ENCODE measurements around the gene KXD1. TPM values are rescaled to one million over a fixed set of nuclear protein-coding genes. Genes with fewer than 3 reads are reported as not detected.

The KXD1 gene
- polyA plus RNA-seq, 1 donor, result 62.4 TPM

GRCh38 chr19:18574691-18575291, 17.1 kb downstream of the KXD1 start:
- H3K9me3 ChIP-seq (ENCODE audit: control insufficient read depth, low read depth, low read length), result no peaks in the 10 kb centered on the region
- WGBS (ENCODE audit: insufficient coverage, low lambda C conversion rate), result 93% methylated on average over 3 of the region's 18 CpGs
- H3K4me1 ChIP-seq (ENCODE audit: control insufficient read depth, insufficient read depth, low read length), result peaks cover 11% of the 10 kb centered on the region
- H3K27ac ChIP-seq (ENCODE audit: low read length), result no peak overlapping the region
- peaks cover 42% of the 10 kb centered on the region for H3K36me3 ChIP-seq (ENCODE audit: control insufficient read depth, insufficient read depth, low read length)
- DNase-seq, result no peak
- no peaks in the 10 kb centered on the region for H3K27me3 ChIP-seq (ENCODE audit: control insufficient read depth, insufficient read depth, low read length)
- no peak overlapping the region for H3K4me3 ChIP-seq (ENCODE audit: low read length)

DNA sequence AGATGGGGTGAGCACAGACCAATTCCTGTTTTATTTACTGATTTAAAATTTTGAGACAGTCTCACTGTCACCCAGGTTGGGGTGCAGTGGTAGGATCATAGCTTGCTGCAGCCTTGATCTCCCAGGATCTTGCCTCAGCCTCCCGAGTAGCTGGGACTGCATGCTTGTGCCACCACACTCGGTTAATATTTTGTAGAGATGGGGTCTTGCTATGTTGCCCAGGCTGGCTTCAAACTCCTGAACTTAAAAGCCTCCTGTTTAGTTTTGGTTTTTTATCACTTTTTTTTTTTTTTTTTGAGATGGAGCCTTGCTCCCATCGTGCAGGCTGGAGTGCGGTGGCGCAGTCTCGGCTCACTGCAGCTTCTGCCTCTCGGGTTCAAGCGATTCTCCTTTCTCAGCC, 18.7 kb downstream of the KXD1 start:
- no peaks in the 10 kb centered on the region for H3K27me3 ChIP-seq (ENCODE audit: control insufficient read depth, insufficient read depth, low read length)
- no peaks in the 10 kb centered on the region for H3K9me3 ChIP-seq (ENCODE audit: control insufficient read depth, low read depth, low read length)
- H3K27ac ChIP-seq (ENCODE audit: low read length), result no peak overlapping the region
- no peak for DNase-seq
- H3K4me1 ChIP-seq (ENCODE audit: control insufficient read depth, insufficient read depth, low read length), result peaks cover 11% of the 10 kb centered on the region
- H3K4me3 ChIP-seq (ENCODE audit: low read length), result no peak overlapping the region
- H3K36me3 ChIP-seq (ENCODE audit: control insufficient read depth, insufficient read depth, low read length), result peaks cover 42% of the 10 kb centered on the region
- no CpG with 5 or more reads among the region's 8 CpGs for WGBS (ENCODE audit: insufficient coverage, low lambda C conversion rate)

DNA sequence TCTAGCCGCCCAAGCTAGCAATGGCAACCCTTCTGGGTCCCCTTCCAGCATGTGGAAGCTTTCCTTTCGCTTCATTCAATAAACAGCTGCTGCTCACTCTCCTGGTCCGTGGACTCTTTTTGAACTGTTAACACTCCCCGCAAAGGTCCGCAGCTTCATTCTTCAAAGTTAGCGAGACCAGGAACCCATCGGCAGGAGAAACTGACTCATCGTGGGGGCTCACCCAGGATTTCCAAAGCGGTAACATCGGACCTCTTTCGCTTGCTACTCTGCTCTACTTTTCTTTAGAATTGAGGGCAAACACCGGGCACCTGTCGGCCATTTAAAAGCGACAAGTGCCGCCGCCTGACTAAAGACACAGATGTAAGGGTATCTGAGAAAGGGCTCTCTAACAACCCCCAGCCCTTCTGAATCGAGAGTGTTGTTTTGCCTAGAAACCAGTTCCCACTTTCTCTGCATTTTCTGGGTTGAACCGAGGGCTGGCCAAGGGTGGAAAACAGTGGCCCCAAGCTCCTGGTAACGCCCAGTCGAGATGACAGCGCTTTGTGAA, 19.8 kb downstream of the KXD1 start:
- peaks cover 42% of the 10 kb centered on the region for H3K36me3 ChIP-seq (ENCODE audit: control insufficient read depth, insufficient read depth, low read length)
- no peaks in the 10 kb centered on the region for H3K27me3 ChIP-seq (ENCODE audit: control insufficient read depth, insufficient read depth, low read length)
- no peak overlapping the region for H3K4me3 ChIP-seq (ENCODE audit: low read length)
- H3K9me3 ChIP-seq (ENCODE audit: control insufficient read depth, low read depth, low read length), result no peaks in the 10 kb centered on the region
- WGBS (ENCODE audit: insufficient coverage, low lambda C conversion rate), result 100% methylated on average over 2 of the region's 21 CpGs
- no peak overlapping the region for H3K27ac ChIP-seq (ENCODE audit: low read length)
- peaks cover 11% of the 10 kb centered on the region for H3K4me1 ChIP-seq (ENCODE audit: control insufficient read depth, insufficient read depth, low read length)
- no peak for DNase-seq

GRCh38 chr19:18580311-18580710, 22.6 kb downstream of the KXD1 start:
- no peak for DNase-seq
- WGBS (ENCODE audit: insufficient coverage, low lambda C conversion rate), result 100% methylated on average over 1 of the region's 7 CpGs
- H3K9me3 ChIP-seq (ENCODE audit: control insufficient read depth, low read depth, low read length), result no peaks in the 10 kb centered on the region
- H3K27me3 ChIP-seq (ENCODE audit: control insufficient read depth, insufficient read depth, low read length), result no peaks in the 10 kb centered on the region
- H3K27ac ChIP-seq (ENCODE audit: low read length), result no peak overlapping the region
- H3K4me3 ChIP-seq (ENCODE audit: low read length), result no peak overlapping the region
- H3K36me3 ChIP-seq (ENCODE audit: control insufficient read depth, insufficient read depth, low read length), result peaks cover 20% of the 10 kb centered on the region
- no peaks in the 10 kb centered on the region for H3K4me1 ChIP-seq (ENCODE audit: control insufficient read depth, insufficient read depth, low read length)

DNA sequence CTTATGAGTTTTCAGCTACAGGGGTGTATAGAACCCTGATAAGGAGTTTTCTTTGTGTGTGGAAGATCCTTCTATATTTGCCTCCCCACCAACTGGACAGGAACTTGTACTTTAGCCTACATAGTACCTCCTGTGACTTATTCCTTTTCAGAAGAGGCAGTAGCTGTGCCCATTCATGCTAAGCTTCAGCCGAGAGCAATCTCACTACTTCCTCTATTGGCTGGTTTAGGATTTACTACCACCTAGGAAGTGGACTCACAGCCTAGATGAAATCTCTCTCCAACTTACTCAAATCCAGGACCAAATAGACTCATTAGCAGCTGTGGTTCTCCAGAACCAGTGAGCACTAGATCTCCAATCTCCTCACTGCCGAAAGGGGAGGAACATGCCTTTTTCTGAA, 28.6 kb downstream of the KXD1 start:
- no CpG with 5 or more reads among the region's 2 CpGs for WGBS (ENCODE audit: insufficient coverage, low lambda C conversion rate)
- H3K27me3 ChIP-seq (ENCODE audit: control insufficient read depth, insufficient read depth, low read length), result no peaks in the 10 kb centered on the region
- H3K4me1 ChIP-seq (ENCODE audit: control insufficient read depth, insufficient read depth, low read length), result peaks cover 18% of the 10 kb centered on the region
- no peak for DNase-seq
- H3K36me3 ChIP-seq (ENCODE audit: control insufficient read depth, insufficient read depth, low read length), result peaks cover 6% of the 10 kb centered on the region
- no peak overlapping the region for H3K27ac ChIP-seq (ENCODE audit: low read length)
- H3K9me3 ChIP-seq (ENCODE audit: control insufficient read depth, low read depth, low read length), result no peaks in the 10 kb centered on the region
- H3K4me3 ChIP-seq (ENCODE audit: low read length), result no peak overlapping the region

GRCh38 chr19:18587561-18587960, 29.9 kb downstream of the KXD1 start:
- 94% methylated on average over 6 of the region's 12 CpGs for WGBS (ENCODE audit: insufficient coverage, low lambda C conversion rate)
- Histone ChIP-seq H3K4me1 (ENCODE audit: control insufficient read depth, insufficient read depth, low read length) (peaks cover 18% of the 10 kb centered on the region), H3K36me3 (ENCODE audit: control insufficient read depth, insufficient read depth, low read length) (peaks cover 10% of the 10 kb centered on the region), H3K4me3 (ENCODE audit: low read length) (no peak overlapping the region), H3K27ac (ENCODE audit: low read length) (no peak overlapping the region), H3K9me3 (ENCODE audit: control insufficient read depth, low read depth, low read length) (no peaks in the 10 kb centered on the region), H3K27me3 (ENCODE audit: control insufficient read depth, insufficient read depth, low read length) (no peaks in the 10 kb centered on the region)
- DNase-seq, result no peak

DNA sequence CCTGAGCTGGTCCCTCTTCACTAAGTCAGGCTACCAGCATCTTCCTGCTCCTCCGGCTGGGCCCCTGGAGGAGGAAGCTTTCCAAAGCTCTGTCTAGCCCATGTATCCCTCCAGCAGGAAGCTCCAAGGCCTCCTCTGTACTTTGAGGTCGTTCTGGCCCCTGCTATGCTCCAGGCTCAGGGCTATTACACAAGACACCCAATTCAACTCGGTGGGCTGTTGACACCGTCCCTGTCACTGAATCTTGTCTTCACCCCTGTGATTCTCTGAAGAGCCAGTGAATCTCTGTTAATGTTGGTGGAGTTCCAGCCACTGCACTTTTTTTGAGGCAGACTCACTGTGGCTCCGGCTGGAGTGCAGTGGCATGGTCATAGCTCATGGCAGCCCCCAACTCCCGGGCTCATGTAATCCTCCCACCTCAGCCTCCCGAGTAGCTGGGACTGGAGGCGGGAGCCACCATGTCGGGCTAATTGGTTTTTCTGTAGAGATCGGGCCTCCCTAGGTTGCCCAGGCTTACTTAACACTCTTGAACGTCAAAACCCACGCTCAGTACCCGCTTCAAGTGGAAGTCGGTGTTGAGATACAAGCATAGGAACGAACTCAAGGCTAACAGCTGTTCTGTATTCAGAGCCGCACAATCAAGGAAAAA, 30.4 kb downstream of the KXD1 start:
- H3K4me1 ChIP-seq (ENCODE audit: control insufficient read depth, insufficient read depth, low read length), result peaks cover 18% of the 10 kb centered on the region
- H3K27ac ChIP-seq (ENCODE audit: low read length), result peak overlapping the region; percentile 89
- H3K4me3 ChIP-seq (ENCODE audit: low read length), result peak overlapping the region; percentile 59
- no peaks in the 10 kb centered on the region for H3K9me3 ChIP-seq (ENCODE audit: control insufficient read depth, low read depth, low read length)
- no CpG with 5 or more reads among the region's 16 CpGs for WGBS (ENCODE audit: insufficient coverage, low lambda C conversion rate)
- peaks cover 10% of the 10 kb centered on the region for H3K36me3 ChIP-seq (ENCODE audit: control insufficient read depth, insufficient read depth, low read length)
- H3K27me3 ChIP-seq (ENCODE audit: control insufficient read depth, insufficient read depth, low read length), result no peaks in the 10 kb centered on the region
- no peak for DNase-seq

- no CpG with 5 or more reads among the region's 72 CpGs for WGBS (ENCODE audit: insufficient coverage, low lambda C conversion rate)
- peaks cover 10% of the 10 kb centered on the region for H3K36me3 ChIP-seq (ENCODE audit: control insufficient read depth, insufficient read depth, low read length)
- H3K4me1 ChIP-seq (ENCODE audit: control insufficient read depth, insufficient read depth, low read length), result peaks cover 20% of the 10 kb centered on the region
- no peaks in the 10 kb centered on the region for H3K9me3 ChIP-seq (ENCODE audit: control insufficient read depth, low read depth, low read length)
- DNase-seq, result peak; percentile 74 to 86
- peaks cover 4% of the 10 kb centered on the region for H3K27me3 ChIP-seq (ENCODE audit: control insufficient read depth, insufficient read depth, low read length)
- peak within 1 kb of the TSS; percentile 59 for H3K4me3 ChIP-seq (ENCODE audit: low read length)
- peak within 1 kb of the TSS; percentile 89 for H3K27ac ChIP-seq (ENCODE audit: low read length)
Observed at GRCh38 chr19:18588611-18589379, 31.1 kb downstream of the KXD1 start, which contains the start of gene REX1BD. REX1BD (plus strand) TSS chr19:18588798; CDS start chr19:18588802, 4 bp downstream.

DNA sequence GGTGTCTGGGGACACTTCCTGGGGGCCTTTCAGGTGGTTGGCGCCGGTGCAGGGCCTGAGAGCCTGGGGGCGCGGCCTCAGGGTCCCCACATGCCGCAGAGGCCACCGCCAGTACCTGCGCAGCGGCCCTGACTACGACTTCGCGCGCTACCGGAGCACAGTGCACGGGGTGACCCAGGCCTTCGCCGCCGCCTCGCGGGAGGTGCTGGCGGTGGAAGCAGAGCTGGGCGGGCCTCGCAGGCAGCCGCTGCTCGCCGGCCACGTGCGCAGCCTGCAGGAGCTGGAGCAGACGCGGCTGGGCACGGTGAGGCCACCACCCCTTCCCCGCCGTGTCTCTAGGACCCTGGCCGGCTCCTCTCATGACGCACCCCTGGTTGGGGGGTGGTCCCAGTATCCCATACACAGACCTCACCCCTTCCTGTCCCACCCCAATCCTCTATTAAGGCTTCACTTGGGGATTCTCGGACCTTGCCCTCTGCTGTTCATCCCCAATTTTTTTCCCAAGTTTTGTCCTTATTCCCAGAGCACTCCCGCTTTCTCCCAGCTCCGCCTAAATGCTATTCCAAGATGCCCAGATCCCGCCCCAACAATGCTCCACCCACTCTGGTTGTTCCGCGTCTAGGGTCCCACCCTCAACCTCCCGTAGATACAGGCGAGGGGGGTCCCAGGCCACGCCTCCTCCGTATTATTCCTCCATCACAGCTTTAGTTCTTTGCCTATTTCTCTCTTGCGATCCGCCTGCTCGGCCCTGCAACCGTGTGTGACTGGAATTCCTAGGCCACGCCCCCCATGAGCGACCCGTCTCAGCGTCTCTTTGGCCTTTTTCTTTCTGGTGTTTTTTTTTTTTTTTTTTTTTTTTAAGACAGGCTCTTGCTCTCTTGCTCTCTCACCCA, 32.0 kb downstream of the KXD1 start:
- 0% methylated on average over 1 of the region's 52 CpGs for WGBS (ENCODE audit: insufficient coverage, low lambda C conversion rate)
- Histone ChIP-seq H3K36me3 (ENCODE audit: control insufficient read depth, insufficient read depth, low read length) (peaks cover 10% of the 10 kb centered on the region), H3K9me3 (ENCODE audit: control insufficient read depth, low read depth, low read length) (no peaks in the 10 kb centered on the region), H3K27me3 (ENCODE audit: control insufficient read depth, insufficient read depth, low read length) (peaks cover 7% of the 10 kb centered on the region), H3K4me1 (ENCODE audit: control insufficient read depth, insufficient read depth, low read length) (peaks cover 23% of the 10 kb centered on the region), H3K27ac (ENCODE audit: low read length) (peak overlapping the region; percentile 89), H3K4me3 (ENCODE audit: low read length) (peak overlapping the region; percentile 59)
- peak; percentile 76 to 85 for DNase-seq
